GM21619 (cell line): Measurements from ENCODE around the gene OGFRL1.
"Not testable (repeated sequence)": the region's sequence is repeated elsewhere in the genome, so short reads cannot be mapped to it uniquely, and the experiment has no call there.

Experiments used
- ATAC-seq: cut with Tn5 transposase; IDR thresholded peaks from one replicate; pipeline ENCODE4 v1.9.1; 2021; ENCODE audit not compliant: unreplicated experiment

The OGFRL1 gene

DNA sequence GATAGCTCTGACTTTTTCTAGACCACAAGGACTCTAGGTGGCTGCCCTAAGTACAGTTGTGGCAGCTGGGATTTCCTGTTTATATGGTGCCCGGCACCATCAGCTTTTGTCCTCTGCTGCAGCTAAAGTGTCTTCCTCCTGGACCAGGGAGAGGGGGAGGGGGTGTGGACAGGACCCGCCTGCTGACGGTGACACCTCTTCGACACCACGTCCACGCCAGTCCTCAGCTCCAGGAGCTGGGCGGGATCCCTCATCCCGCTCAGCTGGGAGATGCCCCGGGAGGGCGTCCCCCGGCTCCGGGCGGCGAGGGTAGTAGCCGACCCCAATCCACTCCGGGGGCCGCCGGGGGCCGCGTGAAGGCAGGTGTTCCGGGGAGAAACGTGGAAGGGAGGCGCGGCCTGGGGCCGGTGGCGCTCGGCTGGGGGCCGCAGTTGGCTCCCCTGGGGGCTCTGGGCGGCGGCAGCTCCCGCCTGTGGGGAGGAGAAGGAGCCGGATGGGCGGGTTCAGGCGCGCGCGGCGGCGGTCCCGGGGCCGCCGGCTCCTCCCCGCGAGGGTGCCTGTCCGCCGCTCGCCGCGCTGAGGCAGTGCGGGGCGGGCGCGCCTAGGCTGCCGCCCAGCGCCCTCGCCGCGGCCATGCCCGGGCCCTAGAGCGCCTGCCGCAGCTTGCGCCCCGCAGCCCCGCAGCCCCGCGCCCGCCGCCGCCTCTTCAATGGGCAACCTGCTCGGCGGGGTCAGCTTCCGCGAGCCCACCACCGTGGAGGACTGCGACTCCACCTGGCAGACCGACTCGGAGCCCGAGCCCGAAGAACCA is at the start of gene OGFRL1:
TSS of gene OGFRL1 (plus strand) at position 584 of the 811 bp plus-strand sequence. CDS start at position 710, 126 bp downstream.
- ATAC-seq: peak; percentile 81

DNA sequence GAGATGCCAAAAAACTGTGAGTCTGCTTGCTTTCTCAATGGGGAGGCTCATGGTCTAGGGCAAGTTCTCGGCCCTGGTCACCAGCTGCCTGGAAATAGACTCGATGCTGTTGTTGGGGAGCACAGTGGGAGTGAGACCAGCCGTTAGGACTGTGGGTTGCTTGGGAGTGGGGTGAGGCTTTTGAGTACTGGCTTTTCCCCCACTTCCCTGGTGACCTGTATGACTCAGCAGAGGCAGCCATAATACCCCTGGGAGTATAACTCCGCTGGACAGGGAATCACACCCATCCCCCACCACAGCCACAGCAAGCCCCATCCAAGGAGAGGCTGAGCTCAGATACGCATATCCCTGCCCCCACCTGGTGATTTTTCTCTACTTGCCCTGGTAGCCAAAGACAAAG is 48.9 kb upstream of the OGFRL1 start:
- no peak for ATAC-seq

DNA sequence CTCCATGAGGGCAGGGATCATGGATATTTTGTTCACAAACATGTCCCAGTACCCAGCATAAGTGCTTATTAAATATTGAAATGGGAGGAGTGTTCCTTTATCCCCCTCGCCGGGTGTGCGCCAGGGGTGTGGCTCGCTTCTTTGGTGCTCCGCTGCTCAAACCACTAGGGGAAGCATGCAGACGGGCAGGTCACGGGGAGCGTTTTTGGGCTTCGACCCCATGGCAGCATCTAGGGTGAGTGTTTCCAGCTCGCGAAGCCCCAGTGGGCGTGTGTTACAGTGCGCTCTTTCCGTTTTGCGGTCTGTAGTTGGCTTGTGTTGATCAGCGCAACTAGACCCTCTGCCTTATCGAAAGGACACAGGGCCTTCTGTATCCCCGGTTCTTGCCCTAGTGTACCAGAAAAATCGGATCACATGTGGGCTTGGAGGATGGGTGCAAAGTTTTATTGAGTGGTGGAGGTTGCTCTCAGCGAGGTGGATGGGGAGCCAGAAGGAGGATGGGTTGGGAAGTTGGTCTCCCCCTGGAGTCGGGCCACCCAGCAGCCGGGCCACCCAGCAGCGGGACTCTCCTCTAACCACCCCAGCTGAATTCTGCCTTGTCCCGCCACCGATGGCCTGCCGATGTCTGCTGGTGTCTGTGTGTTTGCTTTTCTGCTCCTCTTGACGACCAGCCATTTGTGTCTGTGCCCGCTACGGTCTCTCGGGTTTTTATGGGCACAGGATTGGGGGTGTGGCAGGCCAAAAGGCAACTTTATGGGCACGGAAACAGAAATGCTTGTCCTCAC is 43.2 kb upstream of the OGFRL1 start:
- no peak for ATAC-seq

DNA sequence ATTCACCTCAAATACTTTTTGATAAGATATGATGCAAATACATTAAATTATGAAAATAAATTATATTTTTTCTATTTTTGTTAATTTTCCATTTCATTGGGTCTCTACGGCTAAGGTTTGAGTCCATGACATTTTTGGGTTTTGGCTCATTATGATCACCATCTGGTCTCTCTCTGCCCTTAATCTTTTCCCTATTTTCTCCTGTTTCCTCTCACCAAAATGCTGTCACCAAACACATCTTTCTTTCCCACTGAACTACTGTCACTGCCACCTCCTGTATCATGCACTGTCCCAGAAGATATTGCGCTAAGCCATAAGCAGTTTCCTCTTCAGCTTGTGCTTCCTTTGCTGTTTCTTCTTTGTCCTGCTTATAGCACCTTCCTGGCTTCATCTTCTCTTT is 42.0 kb upstream of the OGFRL1 start:
- no peak for ATAC-seq

DNA sequence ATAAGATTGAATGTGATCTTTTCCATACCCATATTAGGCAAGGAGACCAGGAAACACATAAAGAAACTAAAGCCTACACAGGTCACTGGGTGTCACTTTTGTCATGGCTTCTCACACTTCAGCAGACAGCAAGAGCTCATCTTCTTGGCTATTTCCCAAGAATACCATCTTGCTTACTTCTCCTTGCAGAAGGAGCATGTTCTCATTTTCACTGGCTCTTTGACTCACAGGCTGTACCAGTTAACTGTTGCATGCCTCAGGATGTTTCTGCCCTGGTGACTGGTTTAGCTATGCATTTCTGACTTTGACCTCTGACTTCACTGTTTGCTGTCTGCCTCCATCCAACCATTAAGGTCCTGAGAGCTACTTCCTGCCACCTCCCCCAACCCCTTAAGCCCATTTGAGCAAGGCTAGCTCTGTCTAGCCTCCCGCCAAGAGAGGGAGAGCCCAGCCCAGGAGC is 40.3 kb upstream of the OGFRL1 start:
- ATAC-seq: peak; percentile 79

DNA sequence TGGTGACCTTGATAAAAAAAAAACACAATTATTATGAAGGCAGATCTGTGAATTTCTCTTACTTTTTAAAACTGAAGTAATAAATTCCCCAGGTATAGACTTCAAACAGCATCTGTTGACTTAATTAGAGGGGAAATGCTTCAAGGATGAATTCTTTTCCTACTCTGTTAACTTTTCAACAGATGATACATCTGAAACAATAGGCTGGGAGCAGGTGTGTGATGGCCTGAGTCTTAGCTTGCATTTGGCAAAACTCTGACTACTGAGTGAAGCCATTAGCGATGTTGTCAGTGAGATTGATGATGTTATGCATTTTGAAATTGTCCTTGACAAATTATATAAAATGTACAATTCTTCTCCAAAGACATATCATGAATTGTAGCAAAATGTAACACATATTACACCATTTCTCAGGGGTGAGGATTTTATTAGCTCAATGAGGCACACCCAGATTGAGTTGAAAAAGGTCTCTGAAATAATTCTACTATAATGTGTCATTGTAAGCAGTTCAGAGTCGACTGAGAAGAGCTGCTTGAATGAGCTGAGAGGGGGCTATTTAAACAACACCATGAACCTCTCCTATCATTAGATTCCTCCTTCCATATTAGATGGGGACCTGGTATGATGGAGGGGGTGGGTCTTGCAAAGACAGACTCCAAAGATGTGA is 39.6 kb upstream of the OGFRL1 start:
- no peak for ATAC-seq

DNA sequence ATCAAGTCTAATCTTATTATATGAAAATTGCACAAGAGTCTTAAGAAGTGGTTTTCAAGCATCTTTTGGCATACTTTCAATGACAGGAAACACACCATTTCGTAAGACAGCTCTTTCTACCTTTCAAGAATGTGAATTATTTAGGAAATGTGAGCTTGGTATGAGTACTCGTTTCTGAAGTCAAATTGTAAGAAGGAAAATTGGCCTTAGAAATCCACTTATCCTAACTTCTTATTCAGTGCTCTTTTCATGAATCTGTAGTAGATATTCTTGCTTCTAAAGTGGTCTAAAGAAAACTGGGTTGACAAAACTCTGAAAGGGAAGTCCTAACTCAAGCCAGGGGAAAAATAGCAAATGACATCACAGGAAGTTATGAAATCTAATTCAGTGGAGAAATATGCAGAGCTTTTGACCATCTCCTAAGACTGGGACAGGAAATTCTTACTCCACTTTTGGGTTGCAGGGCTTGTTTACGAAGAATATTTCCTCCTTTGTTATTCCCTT is 38.5 kb upstream of the OGFRL1 start:
- ATAC-seq: no peak

DNA sequence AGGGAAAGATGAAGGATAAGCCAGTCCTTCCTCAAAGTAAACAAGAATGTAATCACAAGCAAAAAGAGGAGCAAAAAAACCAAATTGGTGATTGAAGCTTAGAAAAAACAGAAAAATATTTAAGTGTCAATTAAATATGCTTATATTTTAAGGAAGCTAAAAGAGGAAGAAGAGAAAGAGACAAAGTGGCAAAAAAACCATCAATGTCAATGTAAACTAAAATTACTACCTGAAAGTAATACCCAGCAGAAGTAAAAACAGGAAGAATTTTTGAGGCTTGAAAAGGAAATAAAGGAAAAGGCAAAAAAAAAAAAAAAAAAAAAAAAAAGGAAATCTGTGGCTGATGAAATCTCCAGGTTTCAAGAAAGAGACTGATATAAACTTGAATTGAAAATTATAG is 36.2 kb upstream of the OGFRL1 start:
- ATAC-seq: no peak

DNA sequence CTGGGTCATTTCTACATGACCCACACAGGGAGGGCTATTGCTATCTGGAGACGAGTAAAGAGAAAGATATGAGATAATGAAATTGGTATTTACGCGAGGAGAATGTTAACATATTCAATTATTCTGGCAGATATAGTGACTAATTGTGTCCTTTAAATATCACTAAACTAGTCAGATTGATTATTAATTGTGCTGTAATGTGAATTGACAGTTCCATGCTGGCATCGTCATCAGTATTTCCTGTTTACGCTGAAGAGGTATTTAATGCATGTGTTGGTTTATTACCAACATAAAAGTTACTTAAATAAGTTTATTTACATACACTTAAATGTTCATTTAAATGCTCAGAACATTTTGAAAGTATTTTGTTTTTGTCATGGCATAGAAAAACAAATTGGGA is 35.7 kb upstream of the OGFRL1 start:
- no peak for ATAC-seq

DNA sequence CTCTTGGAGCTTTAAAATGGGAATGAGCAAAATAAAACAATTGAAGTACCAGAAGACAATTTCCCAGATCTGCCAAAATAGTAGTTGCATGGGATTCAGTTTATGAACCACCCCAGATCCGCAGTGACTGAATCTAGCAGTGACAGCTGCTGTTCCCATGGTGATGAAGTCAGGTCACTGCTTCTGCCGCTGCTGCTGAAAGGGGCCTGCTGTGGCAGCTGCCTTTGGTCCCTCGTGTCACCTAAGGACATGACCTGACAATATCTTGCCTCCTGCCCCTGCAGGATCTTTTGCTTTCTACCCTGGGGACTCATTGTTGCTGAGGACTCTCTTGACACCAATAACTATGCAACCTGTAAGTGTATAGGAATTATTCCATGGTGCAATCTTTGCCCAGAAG is 34.3 kb upstream of the OGFRL1 start:
- ATAC-seq: no peak

DNA sequence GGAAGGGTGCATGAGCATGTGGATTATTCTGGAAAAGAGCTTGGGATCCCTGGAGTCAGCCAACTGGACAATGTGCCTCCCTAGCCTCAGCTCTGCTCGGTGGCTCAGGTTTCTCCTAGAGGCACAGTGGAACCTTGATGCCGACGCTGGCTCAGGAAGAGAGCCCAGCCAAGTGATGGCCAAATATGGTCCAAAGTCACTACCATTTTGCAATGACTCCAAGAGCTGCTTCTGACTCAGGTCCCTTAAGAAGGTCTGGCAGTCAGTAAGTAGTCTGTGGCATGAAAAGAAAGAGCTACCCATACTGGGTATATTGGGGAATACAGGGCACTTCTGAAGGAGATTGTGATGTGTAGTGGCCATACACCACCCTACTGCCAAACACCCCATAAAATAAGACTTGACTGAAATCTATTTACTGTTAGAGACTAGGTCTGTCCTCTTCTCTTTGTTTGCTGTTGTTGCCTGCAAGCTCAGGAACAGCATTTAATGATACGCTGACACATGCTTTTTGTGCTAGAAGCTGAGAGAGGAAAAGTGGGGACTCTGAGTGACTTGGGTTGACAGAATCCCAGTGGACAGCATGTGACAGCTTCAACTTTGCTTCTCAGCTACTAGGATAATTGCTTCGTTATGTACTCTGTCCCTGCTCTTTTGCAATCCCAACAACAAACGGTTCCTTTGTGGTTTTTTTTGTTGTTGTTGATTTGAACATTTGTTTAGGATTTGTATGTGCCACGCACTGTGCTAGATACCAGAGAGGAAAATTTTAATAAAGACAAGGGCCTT is 30.3 kb upstream of the OGFRL1 start:
- ATAC-seq: no peak

DNA sequence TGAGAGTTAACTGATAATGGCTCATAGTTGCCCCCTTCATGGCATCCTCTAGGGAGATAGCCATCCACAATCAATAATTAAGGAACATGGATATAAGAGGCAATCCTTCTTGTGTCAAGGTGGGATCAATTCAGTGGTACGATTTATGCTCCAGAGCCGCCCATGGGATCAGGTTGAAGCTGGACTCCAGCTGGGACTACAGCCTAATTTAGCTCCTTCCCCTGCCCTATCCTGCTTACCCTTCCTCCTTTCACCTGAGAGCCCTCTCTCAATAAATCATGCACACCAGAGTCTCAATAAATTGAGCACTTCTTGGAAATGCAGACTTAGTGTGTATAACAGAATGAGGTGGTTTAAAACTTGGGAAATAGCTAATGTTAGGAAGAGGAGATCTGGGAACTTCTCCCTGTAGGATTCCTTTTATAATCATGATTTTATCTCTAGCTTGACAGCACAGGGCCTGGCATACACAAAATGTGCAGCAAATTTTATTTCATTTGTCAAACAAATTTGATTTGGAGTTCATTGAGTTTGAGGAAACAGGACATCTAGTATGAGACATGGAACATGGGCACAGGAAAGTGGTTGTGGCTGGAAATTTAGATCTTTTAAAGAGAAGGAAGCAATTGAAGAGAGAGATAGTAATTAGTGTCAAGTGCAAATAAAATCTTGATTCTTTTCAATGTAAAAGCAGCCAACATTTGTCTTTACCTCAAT is 28.6 kb upstream of the OGFRL1 start:
- no peak for ATAC-seq

DNA sequence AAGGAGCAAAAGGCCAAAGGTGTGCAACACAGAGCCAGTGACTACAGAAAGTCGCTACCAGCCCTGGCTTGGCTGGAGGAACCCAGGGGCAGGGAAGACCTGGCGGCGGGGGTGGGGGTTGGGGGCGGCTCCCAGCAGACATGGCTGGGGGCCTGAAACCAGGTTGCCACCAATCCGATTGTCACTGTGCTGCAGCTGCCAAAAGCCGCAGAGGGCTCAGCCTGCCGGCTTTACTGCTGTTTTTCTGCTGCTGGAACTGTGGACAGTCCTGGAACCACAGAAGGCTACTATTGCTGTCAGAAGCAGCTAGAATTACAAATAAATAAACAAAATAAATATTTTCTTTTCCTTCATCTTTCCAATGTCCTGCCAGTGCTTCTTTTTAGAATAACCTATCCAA is 25.7 kb upstream of the OGFRL1 start:
- no peak for ATAC-seq

DNA sequence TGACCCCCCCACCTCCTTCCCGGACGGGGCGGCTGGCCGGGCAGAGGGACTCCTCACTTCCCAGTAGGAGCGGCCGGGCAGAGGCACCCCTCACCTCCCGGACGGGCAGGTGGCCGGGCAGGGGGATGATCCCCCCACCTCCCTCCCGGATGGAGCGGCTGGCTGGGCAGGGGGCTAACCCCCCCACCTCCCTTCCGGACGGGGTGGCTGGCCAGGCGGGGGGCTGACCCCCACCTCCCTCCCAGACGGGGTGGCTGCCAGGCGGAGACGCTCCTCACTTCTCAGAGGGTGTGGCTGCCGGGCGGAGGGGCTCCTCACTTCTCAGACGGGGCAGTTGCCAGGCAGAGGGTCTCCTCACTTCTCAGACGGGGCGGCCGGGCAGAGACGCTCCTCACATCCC is 22.2 kb upstream of the OGFRL1 start:
- not testable (repeated sequence) for ATAC-seq

DNA sequence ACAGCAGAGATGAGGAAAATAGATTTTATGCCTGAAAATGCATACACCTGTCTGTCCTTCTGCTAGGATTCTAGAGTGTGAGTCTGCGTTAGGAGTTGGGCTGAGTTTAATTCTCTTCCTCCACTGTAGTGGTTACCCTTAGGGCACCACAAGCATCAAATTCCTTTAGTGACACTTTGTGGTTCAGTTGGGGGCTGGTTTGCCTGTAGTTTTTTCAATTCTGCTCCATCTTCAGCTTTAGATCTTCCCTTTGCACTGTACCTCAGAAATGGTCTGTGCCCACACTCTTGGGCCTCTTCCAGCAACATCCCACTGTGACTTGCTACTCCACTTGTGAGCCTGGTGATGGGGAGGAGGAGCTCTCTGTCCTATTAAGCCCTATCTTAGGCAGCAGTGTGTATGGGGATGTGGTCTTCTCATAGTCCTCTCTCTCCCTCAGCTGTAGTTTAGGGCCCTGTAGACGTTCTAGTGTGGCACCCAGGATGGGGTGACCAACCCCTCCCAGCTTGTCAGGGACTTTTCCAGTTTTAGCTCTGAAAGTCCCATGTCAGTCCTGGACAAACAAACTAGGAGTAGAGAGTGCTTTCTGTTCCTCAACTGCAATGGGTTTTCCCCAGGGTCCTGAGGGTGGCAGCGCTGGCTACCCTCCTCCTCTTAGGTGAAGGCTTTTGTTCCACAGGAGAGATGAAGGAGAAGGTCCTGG is 19.7 kb upstream of the OGFRL1 start:
- ATAC-seq: peak; percentile 78

DNA sequence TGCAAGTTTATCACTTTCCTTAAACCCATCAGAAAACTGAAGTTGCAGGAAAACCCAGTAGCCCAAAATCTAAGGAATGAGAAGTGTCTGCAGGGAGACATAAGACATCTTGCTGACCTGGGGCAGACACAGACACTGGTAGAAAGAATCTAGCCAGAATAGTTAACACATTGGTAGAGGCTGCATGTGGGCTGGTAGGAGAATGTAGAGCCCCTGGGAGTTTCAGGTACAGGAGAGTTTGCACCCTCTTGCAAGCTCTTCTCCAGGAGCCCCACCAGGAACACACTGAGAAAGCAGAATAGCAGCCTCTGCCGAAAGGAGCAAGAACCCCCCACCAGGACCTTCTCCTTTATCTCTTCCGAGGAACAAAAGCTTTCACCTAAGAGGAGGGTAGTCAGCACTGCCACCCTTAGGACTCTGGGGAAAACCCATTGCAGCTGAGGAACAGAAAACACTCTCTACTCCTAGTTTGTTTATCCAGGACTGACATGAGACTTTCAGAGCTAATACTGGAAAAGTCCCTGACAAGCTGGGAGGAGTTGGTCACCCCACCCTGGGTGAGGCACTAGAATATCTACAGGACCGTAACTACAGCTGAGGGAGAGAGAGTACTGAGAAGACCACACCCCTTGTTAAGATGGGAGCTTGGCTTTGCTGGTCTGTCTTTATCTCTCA is 10.5 kb upstream of the OGFRL1 start:
- ATAC-seq: no peak

DNA sequence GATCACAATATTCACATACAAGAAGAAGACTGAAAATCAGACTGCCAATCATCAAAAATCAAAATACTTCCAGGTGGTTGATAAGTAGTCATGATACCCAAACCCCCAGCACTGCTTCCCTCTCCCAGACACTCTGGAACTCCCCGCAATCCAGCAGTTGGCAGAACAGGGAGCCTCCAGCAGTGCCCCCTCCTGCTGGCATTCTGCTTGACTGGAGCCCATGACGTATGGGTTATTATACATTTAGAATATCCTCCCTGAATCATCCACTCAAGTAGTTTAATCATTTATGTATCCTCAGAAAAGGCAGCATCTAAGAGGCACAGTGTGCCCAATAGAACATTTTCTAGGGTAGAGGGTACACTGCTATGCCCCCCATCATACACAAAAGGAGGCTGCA is 9.3 kb upstream of the OGFRL1 start:
- no peak for ATAC-seq

DNA sequence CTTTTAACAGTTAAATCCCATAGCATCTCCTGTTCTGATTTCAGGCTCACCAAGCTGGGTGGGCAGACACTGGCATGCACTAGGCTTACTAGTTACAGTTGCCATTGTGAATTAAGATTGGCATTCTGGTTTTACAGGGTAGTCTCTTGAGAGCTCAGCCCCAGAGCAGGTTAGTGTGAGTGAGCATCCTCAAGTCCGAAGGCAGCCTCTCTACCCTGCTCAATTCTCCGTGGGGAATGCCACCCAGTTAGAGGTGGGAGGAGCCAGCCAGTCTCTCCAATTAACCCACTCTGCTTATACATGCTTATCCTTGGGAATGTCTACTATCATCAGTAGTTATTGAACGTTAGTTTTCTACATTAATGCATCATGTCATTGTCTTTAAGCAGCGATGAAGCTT is 8.9 kb upstream of the OGFRL1 start:
- no peak for ATAC-seq

DNA sequence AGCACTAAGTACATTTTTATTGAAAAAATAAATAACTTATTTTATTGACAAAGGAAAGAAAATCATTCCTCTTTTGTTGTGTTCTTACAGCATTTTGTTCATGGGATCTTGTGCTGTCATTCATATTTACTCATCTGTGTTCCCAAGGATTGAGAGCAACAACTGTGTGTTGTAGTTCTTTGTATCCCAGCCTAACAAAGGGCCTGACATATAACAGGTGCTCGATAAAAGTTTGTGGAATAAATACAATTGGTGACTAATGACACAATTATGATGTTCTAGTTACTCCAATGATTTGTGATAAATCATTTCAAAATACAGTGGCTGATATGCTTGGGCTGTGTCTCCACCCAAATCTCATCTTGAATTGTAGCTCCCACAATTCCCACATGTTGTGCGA is 7.9 kb upstream of the OGFRL1 start:
- no peak for ATAC-seq
